COLO668 (cell line): ENCODE results near the gene POLR2M.

Experiments
- DNase-seq: peaks from one replicate; lab custom pipeline; 2025; ENCODE audit not compliant: unreplicated experiment; lab: John Stamatoyannopoulos, UW

Gene POLR2M

DNA sequence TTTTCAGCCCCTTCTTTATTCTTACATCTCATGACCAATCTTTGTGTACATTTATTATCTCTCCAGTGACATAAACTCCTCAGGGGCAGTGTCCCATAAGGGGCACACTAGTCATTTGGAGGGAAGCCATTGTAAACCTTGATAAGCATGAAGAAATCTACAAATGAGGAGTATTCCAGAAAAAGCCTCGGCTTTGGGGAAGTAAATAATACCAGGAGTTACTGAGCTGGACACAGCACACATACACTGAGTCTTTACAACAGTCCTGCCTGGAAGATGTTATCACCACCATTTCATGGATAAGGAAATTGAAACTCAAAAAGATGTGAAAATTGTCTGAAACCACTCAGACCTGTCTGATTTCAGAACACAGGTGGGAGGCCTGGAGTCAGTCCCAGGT is 15.4 kb upstream of the POLR2M start:
- DNase-seq: no peak

DNA sequence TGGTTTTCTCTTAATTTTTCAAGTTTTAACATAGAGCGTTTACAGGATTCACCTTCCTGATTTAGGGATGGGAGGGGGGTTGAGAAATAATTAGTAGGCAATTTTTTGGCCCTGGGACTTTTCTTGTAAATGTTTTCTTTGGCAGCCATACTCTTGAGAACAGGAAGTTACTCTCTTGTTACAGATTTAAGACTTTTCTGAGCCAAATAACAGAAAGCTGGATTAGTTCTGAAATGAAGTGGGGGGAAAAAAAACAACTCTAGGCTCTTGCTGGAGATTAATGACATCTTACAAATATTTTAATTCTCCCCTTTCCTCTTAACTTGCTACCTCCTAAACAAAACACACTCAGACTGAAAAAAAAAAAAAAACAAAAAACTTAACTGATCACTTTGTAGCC is 13.8 kb upstream of the POLR2M start:
- no peak for DNase-seq

- DNase-seq: no peak
Measured at GRCh38 chr15:57694279-57694678, 12.2 kb upstream of the POLR2M start.

GRCh38 chr15:57696146-57696545 is 10.4 kb upstream of the POLR2M start:
- peak; percentile 52 for DNase-seq

DNA sequence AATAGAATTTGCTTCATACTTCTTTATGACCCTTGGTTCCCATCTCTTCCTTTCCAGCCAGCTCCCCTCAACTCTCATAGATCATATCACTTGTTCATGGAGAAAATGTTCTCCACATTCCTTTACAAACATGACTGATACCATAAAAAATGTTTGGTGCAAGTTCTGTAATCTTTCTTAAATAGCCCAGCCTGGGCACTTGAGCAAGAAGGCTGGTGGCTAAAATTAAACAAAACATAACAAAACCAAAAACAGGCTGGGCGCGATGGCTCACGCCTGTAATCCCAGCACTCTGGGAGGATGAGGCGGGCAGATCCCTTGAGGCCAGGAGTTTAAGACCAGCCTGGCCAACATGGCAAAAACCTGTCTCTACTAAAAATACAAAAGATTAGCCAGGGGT is 8.9 kb upstream of the POLR2M start:
- no peak for DNase-seq

DNA sequence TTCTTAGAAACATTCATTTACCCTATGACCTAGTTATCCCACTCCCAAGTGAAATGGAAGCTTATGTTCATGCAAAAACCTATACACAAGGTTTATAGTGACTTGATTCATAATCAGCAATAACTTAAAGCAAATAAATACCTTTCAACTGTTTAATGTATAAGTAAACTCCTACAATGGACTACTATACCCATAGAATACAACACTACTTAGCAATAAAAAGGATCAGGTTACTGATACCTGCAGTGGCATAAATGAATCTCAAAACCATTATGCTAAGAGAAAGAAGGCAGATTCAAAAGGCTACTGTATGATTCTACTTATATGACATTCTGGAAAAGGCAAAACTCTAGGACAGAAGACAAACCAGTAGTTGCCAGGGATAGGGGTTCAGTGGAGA is 8.3 kb upstream of the POLR2M start:
- DNase-seq: no peak

- DNase-seq: no peak
Measured at GRCh38 chr15:57698991-57699390, 7.5 kb upstream of the POLR2M start.

DNA sequence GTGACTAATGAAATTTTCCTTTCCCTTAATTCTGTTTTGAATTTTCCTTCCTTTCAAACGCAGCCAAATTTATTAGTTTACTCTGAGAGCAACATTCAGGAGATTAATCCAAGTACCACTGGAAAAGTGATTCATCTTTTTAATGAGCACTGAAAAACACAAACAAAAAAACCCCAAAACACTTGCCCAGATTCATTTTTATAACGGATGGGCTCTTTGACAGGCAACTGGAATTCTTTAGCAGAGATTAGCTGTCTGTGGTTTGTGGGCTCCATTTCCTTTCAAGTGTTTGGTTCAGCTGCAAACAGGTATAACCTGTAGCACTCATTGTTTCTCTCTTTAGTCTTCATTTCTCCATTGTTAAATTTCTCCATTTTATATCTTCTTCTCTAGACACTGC is 3.1 kb upstream of the POLR2M start:
- DNase-seq: no peak

- no peak for DNase-seq
Measured at GRCh38 chr15:57704441-57704840, 2.1 kb upstream of the POLR2M start.

DNA sequence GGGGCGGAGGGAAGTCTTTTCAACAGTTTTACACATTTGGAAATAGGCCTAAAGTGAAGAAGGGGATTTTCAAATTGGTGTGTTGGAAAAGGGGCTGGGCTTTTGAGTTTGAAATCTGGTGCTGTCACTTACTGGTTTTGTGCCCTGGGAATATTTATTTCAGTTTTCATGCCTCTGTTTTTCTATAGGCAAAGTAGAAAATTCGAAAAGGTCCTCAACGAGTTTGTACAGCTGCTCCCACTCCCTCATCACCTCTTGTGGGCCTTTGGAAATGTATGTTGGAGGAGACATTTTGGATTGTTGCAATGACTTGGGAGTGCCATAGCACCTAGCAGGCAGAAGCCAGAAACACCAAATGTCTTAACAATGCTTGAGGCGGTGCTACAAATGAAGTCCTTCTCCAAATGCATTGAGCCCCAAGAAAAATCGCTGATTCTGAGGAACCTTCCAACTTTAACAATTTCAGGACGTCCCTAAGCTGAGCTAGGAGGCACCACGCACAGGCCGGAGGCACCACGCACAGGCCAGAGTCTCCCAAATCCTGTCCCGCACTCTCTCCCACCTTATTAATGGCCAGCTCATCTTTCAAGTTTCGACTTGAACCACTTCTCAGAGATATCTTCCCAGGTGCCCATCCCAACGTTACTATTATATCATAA is 639 bp upstream of the POLR2M start:
- DNase-seq: no peak

DNA sequence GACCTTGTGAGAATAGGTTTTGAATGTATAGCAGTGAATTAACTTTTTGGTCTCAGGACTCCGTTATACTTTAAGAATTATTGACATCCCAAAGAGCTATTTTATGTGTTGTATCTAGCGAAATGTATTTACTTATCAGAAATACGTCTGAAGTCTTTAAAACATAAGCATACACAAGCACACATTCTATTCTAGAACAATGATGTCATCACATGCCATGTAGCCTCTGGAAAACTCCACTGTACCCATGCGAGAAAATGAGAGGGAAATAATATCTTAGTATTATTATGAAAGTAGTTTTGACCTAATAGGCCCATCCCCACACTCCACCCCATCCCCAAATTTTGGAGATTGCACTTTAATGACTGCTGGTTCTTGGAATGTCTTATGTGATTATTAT is 1.5 kb downstream of the POLR2M start:
- no peak for DNase-seq

- DNase-seq: no peak
Measured at GRCh38 chr15:57718309-57718708, 11.8 kb downstream of the POLR2M start.

- DNase-seq: no peak
Measured at GRCh38 chr15:57720867-57721266, 14.4 kb downstream of the POLR2M start.

DNA sequence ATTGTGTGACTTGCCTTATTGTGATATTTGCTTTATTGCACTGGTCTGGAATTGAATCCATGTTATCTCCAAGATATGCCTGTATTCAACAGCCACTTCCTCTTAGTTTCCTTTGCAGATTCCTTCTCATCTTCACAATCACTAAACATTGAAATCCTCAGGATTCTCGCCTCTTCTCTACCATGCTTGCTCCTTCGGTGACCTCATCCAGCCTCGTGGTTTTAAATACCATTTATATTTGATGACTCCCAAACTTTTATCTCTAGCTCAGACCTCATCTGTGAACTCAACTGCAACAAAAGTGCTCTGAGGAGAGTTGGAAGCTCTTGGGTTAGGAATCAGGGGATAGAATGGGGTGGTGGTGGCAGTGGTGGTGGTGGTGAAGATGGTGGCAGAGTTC is 19.9 kb downstream of the POLR2M start:
- no peak for DNase-seq

DNA sequence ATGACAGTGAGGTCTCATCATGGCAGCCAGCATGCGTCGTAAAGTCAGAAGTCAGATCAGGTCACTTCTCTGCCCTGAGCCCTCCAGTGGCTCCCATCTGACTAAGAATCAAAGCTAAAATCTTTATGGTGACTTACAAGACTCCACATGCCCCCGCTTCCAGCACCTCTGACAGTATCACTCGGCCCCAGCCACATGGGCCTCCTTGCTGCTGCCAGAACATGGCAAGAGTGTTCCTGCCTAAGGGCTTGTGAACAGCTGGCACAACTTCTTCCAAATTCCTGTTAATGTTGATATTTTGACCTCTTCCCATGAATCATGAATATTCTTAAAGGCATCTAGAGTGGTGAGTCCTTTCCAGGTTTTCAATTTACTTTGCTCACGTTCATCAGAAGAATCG is 20.5 kb downstream of the POLR2M start:
- no peak for DNase-seq

GRCh38 chr15:57728436-57728835 is 21.9 kb downstream of the POLR2M start:
- DNase-seq: no peak

GRCh38 chr15:57730876-57731275 is 24.4 kb downstream of the POLR2M start:
- no peak for DNase-seq

DNA sequence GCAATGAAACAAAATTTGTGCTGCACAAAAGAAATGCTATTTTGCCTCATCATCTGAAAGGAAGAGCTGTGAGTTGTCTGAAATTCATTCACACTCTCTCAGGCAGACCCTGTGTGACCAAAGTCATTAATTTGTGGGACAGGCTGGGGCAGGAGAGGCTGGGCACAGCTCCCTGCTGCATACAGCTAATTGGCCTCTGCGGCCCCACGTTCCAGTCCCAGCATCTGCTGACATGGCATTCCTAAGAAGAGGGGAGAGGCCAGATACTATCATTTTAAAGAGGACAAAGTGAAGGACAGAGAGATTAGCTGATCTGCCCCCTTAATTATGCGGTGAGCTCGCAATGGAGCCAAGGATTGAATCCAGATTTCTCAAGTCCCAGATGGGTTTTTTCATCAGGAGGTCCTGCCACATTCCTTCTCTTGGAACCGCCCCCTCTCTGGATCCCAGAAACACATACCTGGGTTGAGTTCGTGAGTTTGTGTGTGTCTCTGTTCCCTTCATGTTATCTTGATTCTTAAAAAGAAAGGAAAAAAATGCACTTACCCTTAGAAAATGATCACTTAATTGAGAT is 25.1 kb downstream of the POLR2M start:
- DNase-seq: no peak

- DNase-seq: peak; percentile 39
Measured at GRCh38 chr15:57732526-57733331, 26.2 kb downstream of the POLR2M start.

DNA sequence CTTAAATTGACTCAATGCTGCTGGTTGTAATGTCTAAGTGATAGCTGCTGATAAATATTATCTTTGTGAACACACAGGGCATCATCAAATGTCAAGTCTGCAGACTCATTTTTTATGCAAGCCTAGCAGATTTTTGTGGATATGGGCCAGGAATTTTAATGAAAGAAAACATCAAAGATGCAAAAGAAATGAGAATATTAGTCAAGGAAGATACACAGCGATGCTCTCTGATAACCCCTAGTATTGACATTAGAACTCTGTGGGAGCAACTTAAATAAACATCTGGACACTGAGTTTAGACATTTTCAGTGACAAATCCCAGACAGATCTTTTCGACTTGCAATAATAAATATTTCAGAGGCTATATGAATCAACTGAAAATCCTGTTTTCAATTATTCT is 28.3 kb downstream of the POLR2M start:
- DNase-seq: no peak

DNA sequence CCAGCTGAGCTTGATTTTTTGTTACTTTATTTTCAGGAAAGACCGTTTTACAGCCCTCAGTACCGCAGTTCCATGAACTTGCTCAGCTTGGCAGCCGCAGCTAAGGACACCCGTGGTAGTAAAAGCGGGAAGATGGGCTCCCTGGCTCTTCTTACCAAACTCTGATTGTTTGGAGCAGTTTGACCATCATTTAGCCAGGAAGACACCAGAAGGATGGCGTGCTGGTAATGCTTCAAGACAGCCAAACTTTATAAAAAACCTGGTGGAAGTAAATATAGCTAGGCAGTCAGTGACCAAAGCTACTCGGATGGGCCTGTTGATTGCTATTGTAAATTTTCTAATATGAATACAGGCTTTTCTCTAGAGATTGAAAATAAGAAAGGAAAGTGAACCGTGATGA is 28.9 kb downstream of the POLR2M start:
- DNase-seq: no peak

GRCh38 chr15:57735891-57736290 is 29.4 kb downstream of the POLR2M start:
- no peak for DNase-seq
